ENCODE results near the gene ASMTL.

DNA sequence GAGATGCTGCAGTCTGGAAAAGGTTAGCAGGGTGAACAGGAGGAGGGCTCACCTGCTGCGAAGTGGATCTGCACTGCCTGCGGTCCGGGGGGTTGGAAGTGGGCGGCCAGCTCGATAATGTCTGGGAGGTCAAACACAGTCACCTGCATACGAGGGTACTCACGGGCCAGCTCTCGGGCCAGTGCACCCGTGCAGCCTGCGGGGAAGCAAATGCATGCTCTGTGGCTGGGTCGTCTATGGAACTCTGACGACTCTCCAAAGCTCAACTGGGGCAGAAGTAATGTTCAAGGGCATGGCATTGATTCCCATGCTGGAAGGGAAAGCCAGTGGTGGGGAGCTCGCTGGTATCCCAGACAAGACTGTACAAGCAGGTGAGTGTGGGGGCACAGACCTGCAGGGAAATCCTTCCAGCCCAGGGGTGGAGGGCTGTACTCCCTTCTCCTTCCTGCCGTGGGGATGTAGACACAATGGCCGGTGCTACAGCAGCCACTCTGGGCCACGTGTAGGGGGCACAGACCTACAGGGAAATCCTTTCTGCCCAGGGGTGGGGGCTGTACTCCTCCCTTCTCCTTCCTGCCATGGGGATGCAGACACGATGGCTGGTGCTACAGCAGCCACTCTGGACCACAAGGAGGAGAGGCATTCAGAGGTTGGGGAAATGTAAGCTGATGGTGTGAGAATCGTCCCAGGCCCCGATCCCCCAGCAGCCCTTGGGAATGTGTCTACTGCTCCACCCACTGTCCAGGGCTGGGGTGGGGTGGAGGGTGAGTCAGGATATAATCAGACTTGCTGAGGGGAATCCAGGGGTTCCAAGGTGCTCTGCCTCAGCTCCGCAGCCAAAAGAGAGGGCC, 34.6 kb downstream of the ASMTL start:
- TF ChIP-seq CTCF (IDR thresholded peaks at IDR 0.05) (no peak), EZH2 (IDR thresholded peaks at IDR 0.05) (no peak), EZH2phosphoT487 (IDR thresholded peaks at IDR 0.05) (no peak)
